Measurements from ENCODE around the gene ACOT13.
"Not testable (repeated sequence)": the region's sequence is repeated elsewhere in the genome, so short reads cannot be mapped to it uniquely, and the experiment has no call there.

ACOT13 gene

DNA sequence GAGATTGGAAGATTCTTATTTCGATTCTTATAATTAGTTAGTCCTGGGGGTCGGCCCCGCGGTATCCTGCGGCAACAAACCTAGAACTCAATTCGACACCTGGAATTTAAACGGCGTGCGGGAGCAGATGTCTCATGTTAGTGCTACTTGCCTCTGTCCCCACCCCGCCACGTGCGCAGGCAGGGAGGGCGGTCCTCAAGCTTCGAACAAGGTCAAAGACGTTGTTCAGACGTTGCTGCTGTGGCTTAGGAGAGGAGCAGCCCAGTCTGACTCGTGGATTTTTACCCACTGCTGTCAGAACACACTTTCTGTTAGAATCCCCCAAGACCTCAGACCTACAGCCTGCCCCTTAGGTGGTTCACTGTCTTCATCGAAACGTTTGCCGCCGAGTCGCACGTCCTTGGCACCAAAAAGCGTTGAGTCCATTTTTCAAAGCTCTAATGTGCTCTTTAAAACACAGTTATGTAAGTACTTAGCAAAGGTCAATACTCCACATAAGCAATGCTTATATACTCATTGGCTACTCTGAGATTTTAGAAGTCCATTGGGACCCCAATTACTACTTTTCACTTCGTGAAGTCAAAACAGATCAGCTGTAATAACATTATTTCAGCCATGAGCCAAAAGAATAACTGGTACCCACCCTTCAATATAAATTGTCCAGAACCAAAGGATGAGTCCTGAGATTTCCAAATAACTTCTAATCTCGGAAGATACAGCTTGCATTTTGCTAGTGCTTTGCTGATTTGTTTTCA, 54.8 kb downstream of the ACOT13 start:
- DNase-seq (ENCODE audit: low read depth in 2 of 2, low spot score in 1 of 2), result no peak

DNA sequence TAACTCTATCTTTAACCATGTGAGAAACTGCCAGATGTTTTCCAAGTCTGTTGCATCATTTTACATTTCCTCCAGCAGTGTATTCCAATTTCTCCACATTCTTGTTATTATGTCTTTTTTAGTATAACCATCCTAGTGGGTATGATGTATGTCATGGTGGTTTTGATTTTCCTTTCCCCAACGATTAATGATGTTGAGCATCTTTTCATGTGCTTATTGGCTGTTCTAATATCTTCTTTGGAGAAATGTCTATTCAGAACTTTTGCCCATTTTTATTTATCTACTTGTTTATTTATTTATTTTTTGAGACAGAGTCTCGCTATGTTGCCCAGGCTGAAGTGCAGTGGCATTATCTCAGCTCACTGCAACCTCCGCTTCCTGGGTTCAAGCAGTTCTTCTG, 56.4 kb downstream of the ACOT13 start:
- no peak for DNase-seq (ENCODE audit: low read depth in 2 of 2, low spot score in 1 of 2)

DNA sequence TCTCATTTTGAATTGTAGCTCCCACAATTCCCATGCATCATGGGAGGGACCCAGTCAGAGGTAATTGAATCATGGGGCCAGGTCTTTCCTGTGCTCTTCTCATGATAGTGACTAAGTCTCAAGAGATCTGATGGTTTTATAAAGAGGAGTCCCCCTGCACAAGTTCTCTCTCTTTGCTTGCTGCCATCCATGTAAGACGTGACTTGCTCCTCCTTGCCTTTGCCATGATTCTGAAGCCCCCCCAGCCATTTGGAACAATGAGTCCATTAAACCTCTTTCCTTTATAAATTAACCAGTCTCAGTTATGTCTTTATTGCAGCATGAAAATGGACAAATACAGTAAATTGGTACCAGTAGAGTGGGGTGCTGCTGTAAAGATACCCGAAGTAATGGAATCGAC, 63.8 kb downstream of the ACOT13 start:
- DNase-seq (ENCODE audit: low read depth in 2 of 2, low spot score in 1 of 2), result not testable (repeated sequence)

GRCh38 chr6:24731456-24732134, 64.7 kb downstream of the ACOT13 start:
- not testable (repeated sequence) for DNase-seq (ENCODE audit: low read depth in 2 of 2, low spot score in 1 of 2)

- no peak for DNase-seq (ENCODE audit: low read depth in 2 of 2, low spot score in 1 of 2)
Observed at GRCh38 chr6:24734166-24734565, 67.3 kb downstream of the ACOT13 start.

- not testable (repeated sequence) for DNase-seq (ENCODE audit: low read depth in 2 of 2, low spot score in 1 of 2)
Observed at GRCh38 chr6:24734710-24735109, 67.8 kb downstream of the ACOT13 start.

DNA sequence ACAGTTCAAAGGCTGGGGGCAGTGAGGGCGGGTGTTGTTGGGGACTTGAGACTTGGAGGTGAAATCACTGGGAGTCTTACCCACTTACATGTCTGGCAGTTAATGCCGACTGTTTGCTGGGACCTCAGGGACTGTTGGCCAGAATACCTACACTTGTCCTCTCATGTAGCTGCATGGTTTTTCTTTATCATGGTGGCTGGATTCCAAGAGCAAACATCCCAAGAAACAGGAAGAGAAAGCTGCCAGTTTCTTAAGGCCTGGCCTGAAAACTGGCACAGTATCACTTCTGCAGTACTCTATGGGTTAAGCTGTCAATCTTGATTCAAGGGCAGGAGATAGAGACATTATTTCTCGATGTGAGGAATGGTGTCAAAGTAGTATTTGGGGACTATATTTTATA, 71.9 kb downstream of the ACOT13 start:
- DNase-seq (ENCODE audit: low read depth in 2 of 2, low spot score in 1 of 2), result no peak

DNA sequence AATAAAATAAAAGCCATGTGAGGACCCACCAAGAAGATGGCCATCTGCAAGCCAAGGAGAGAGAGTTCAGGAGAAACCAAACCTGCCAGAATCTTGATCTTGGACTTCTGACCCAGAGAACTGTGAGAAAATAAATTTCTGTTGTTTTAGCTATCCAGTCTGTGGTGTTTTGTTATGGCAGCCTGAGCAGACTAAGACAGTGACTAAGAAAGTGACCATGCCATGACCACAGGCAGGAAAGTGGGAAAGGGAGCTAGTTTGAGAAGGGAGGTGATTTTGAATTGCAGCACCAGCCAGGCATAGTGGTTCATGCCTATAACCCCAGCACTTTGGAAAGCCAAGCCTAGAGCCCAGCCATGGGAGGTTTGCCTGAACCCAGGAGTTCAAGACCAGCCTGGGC, 74.0 kb downstream of the ACOT13 start:
- no peak for DNase-seq (ENCODE audit: low read depth in 2 of 2, low spot score in 1 of 2)

DNA sequence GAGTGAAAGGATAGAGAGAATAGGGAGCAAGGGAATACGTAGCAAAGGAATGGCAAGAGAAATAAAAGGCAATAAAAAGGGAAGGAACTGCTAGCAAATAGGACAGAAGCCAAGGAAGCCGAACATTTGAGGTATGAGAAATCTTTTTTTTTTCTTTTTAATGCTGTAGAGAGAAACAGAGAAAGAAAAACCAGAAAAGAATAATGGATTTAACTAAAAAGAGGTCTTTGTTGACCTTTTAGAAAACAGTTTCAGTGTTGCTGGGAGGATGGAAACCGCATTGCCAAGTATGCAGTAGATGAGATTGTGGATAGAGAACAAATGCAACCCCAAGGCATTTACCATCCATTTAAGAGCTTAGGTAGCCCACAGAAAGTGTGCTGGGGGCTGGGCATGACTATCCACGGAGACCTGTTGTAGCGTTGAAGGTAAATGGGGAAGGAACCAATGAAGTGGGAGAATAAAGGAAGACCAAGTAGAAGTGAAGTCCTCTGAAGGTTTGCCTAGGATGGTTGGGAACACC, 75.4 kb downstream of the ACOT13 start:
- no peak for DNase-seq (ENCODE audit: low read depth in 2 of 2, low spot score in 1 of 2)

DNA sequence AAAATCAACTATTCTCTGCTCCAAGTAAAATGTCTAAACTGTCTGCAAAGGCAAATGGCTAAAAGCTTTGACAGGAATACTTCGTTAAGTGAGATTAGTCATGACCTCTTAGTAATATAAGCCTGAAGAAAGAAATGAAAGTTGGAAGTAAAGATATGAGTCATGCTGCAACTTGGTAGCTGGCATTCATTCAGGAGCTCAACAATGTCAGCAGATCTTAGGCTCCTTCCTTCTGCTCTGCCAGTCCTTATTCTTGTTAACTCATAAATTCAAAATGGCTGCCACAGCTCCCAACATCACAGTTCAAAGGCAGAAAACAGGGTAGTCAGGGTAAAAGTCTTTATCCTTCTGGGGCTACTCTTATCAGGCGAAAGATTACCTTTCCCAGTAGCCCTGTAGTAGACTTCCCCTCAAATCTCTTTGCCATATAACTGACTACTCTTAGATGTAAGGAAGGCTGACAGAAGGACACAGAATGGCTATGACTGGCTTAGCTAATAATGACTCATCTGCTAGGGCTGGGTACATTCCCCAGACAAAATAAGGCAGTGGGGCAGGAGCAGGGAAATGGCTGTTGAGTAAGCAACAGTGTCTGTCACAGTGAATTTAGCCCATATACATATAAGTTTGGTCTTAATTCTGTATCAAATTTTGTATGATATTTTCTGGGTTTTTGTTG, 76.5 kb downstream of the ACOT13 start:
- no peak for DNase-seq (ENCODE audit: low read depth in 2 of 2, low spot score in 1 of 2)

- no peak for DNase-seq (ENCODE audit: low read depth in 2 of 2, low spot score in 1 of 2)
Observed at GRCh38 chr6:24743944-24744335, 77.1 kb downstream of the ACOT13 start.

GRCh38 chr6:24744911-24745310, 78.0 kb downstream of the ACOT13 start:
- no peak for DNase-seq (ENCODE audit: low read depth in 2 of 2, low spot score in 1 of 2)

DNA sequence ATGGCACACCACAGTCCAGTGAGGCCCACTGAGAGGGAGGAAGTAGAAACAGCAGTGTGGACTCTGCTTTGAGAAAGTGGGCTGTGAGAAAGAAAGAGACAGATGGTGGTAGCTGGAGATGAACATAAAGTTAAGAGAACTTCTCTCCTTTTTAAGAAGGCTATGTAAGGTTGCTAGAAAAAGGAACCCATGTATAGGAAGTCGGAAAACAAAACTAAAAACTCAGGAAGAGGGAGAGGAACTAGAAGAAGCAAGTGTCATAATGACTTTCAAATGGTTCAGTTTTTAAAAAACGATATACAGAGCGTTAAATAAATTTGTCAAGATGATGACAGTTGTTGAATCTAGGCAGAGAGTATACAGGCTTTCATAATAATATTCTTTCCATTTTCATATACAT, 82.4 kb downstream of the ACOT13 start:
- no peak for DNase-seq (ENCODE audit: low read depth in 2 of 2, low spot score in 1 of 2)

DNA sequence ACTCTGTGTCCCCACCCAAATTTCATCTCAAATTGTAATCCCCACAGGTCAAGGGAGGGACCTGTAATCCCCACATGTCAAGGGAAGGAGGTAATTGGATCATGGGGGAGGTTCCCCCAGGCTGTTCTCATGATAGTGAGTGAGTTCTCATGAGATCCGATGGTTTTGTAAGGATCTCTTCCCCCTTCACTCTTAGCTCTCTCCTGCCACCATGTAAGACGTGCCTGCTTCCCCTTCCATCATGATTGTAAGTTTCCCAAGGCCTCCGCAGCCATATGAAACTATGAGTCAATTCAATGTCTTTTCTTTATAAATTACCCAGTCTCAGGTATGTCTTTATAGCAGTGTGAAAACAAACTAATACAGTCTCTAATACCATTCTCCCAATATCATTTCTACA, 84.0 kb downstream of the ACOT13 start:
- DNase-seq (ENCODE audit: low read depth in 2 of 2, low spot score in 1 of 2), result not testable (repeated sequence)

- no peak for DNase-seq (ENCODE audit: low read depth in 2 of 2, low spot score in 1 of 2)
Observed at GRCh38 chr6:24752503-24752902, 85.6 kb downstream of the ACOT13 start.

DNA sequence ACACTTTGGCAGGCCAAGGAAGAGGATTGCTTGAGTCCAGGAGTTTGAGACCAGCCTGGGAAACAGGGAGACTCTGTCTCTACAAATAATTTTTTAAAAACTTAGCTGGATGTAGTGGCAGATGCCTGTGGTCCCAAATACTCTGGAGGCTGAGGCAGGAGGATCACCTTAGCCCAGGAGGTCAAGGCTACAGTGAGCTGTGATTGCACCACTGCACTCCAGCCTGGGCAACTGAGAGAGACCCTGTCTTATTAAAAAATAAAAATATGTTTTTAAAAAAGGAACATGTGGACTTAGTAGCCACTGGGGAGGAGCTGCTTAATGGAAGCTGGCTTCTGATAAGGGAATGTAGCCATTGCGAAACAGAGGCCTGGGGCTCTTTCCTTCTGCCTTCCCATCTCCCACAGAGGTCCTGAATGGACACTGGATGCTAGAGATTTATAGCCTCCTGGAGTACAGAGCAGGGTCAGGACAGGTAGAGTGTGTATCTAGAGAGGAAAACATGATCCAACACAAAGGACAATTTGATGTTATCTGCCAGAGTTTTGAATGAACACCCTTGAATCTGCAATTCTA, 86.1 kb downstream of the ACOT13 start:
- DNase-seq (ENCODE audit: low read depth in 2 of 2, low spot score in 1 of 2), result no peak

DNA sequence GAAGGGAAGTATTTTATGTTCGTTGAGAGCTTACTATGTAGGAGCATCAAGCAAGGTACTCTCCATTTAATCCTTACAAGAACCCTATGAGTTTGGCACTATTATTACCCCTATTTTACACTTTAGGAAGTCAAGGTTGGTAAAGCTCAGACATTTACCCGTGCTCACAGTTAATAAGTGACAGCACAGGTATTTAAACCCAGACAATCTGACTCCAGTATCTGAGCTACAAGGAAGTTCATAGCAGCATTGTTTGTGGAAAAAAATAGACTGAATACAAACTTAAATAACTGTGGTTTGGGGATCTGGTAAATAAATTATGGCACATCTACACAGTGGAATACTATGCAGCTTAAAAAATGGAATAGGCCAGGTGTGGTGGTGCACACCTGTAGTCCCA, 86.7 kb downstream of the ACOT13 start:
- DNase-seq (ENCODE audit: low read depth in 2 of 2, low spot score in 1 of 2), result no peak

DNA sequence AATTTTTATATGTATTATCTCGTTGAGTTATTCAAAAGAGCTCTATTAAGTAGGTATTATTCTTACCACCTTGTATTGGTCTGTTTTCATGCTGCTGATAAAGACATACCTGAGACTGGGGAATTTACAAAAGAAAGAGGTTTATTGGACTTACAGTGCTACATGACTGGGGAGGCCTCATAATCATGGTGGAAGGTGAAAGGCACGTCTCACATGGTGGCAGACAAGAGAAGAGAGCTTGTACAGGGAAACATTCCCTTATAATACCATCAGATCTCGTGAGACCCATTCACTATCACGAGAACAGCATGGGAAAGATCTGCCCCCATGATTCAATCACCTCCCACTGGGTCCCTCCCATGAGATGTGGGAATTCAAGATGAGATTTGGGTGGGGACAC, 87.5 kb downstream of the ACOT13 start:
- DNase-seq (ENCODE audit: low read depth in 2 of 2, low spot score in 1 of 2), result not testable (repeated sequence)
